Activated CD4-positive, alpha-beta T cell treated with anti-CD3 and anti-CD28 coated beads, Interleukin-2, amount 50 U/mL, for 1 hour (primary cell): ENCODE measurements around the gene ANKS1B.
"Not testable (repeated sequence)": the region's sequence is repeated elsewhere in the genome, so short reads cannot be mapped to it uniquely, and the experiment has no call there.

Source experiments
- DNase-seq: peaks from one replicate; pipeline ENCODE4 v3.0.0-alpha.2; 2020

The ANKS1B gene

GRCh38 chr12:98980508-98980907 lies 1004.2 kb downstream of the ANKS1B start:
- DNase-seq, result no peak

GRCh38 chr12:98977186-98977585 lies 1007.5 kb downstream of the ANKS1B start:
- no peak for DNase-seq

GRCh38 chr12:98974767-98975381 lies 1009.9 kb downstream of the ANKS1B start:
- DNase-seq, result no peak

GRCh38 chr12:98973395-98973794 lies 1011.3 kb downstream of the ANKS1B start:
- DNase-seq, result no peak

- no peak for DNase-seq
These were observed 1013.8 kb downstream of the ANKS1B start for GRCh38 chr12:98970950-98971349.

GRCh38 chr12:98970210-98970609 lies 1014.5 kb downstream of the ANKS1B start:
- DNase-seq, result no peak

GRCh38 chr12:98968896-98969295 lies 1015.8 kb downstream of the ANKS1B start:
- DNase-seq, result no peak

GRCh38 chr12:98957135-98957534 lies 1027.6 kb downstream of the ANKS1B start:
- DNase-seq, result not testable (repeated sequence)

GRCh38 chr12:98955284-98955683 lies 1029.5 kb downstream of the ANKS1B start:
- no peak for DNase-seq

- no peak for DNase-seq
These were observed 1030.2 kb downstream of the ANKS1B start for GRCh38 chr12:98954506-98954905.

- no peak for DNase-seq
These were observed 1033.3 kb downstream of the ANKS1B start for GRCh38 chr12:98951406-98951805.

GRCh38 chr12:98948343-98948949 lies 1036.3 kb downstream of the ANKS1B start:
- DNase-seq, result no peak

- DNase-seq, result no peak
These were observed 1038.9 kb downstream of the ANKS1B start for GRCh38 chr12:98945864-98946263.

- DNase-seq, result no peak
These were observed 1044.8 kb downstream of the ANKS1B start for GRCh38 chr12:98939926-98940325.

GRCh38 chr12:98939350-98939749 lies 1045.4 kb downstream of the ANKS1B start:
- no peak for DNase-seq

- no peak for DNase-seq
These were observed 1048.9 kb downstream of the ANKS1B start for GRCh38 chr12:98935847-98936246.

GRCh38 chr12:98922871-98923270 lies 1061.9 kb downstream of the ANKS1B start:
- DNase-seq, result no peak

GRCh38 chr12:98918176-98918863 lies 1066.4 kb downstream of the ANKS1B start:
- DNase-seq, result no peak

GRCh38 chr12:98916106-98916505 lies 1068.6 kb downstream of the ANKS1B start:
- DNase-seq, result no peak

GRCh38 chr12:98912401-98912974 lies 1072.2 kb downstream of the ANKS1B start:
- DNase-seq, result no peak

GRCh38 chr12:98911396-98911795 lies 1073.3 kb downstream of the ANKS1B start:
- no peak for DNase-seq

GRCh38 chr12:98909746-98910145 lies 1075.0 kb downstream of the ANKS1B start:
- DNase-seq, result no peak

- DNase-seq, result no peak
These were observed 1075.9 kb downstream of the ANKS1B start for GRCh38 chr12:98908866-98909265.

GRCh38 chr12:98903875-98904274 lies 1080.9 kb downstream of the ANKS1B start:
- DNase-seq, result no peak
